ENCODE results near the gene KCTD20. TPM values are rescaled to one million over a fixed set of nuclear protein-coding genes. Genes with fewer than 3 reads are reported as not detected.
A peak's percentile ranks its signal among the peaks of the same experiment; 100 is the strongest.

KCTD20 gene
- total RNA-seq, 4 donors from 2014 or later = 28.7 to 39.7 (median 32.9) TPM

GRCh38 chr6:36505744-36506534, 63.1 kb downstream of the KCTD20 start:
- H3K27me3 ChIP-seq = no peaks in the 10 kb centered on the region
- in situ Hi-C loops (cut with MboI; ENCODE audit: low sequenced_read_pairs in 4 of 4) = no loop called here
- peak overlapping the region in 1 of 4 donors; percentile 6 for H3K27ac ChIP-seq
- H3K9me3 ChIP-seq = no peaks in the 10 kb centered on the region
- intact Hi-C loops (cut with DNase I; ENCODE audit: low total_unique reads) = no loop called here
- H3K4me1 ChIP-seq = no peaks in the 10 kb centered on the region
- ATAC-seq (no peak), DNase-seq (no peak)
- H3K36me3 ChIP-seq = peaks cover 5 to 23% of the 10 kb centered on the region in 2 donors
- H3K4me3 ChIP-seq = no peak overlapping the region
- TF ChIP-seq POLR2A (IDR thresholded peaks at IDR 0.05) (no peak), CTCF (IDR thresholded peaks at IDR 0.05 in 4 of 5, conservative IDR thresholded peaks at IDR 0.05 in 1 of 5) (no peak)

- intact Hi-C loops (cut with DNase I; ENCODE audit: low total_unique reads) (no loop called here), in situ Hi-C loops (cut with MboI; ENCODE audit: low sequenced_read_pairs in 4 of 4) (no loop called here)
- H3K4me3 ChIP-seq = no peak overlapping the region
- H3K27ac ChIP-seq = no peak overlapping the region
- no peak for DNase-seq
- no peaks in the 10 kb centered on the region for H3K4me1 ChIP-seq
- no peaks in the 10 kb centered on the region for H3K27me3 ChIP-seq
- ATAC-seq = no peak
- peaks cover 5 to 25% of the 10 kb centered on the region in 2 donors for H3K36me3 ChIP-seq
- no peaks in the 10 kb centered on the region for H3K9me3 ChIP-seq
- TF ChIP-seq CTCF (IDR thresholded peaks at IDR 0.05 in 4 of 5, conservative IDR thresholded peaks at IDR 0.05 in 1 of 5) (no peak), POLR2A (IDR thresholded peaks at IDR 0.05) (no peak)
These were observed 63.8 kb downstream of the KCTD20 start for GRCh38 chr6:36506611-36507010.

GRCh38 chr6:36508532-36508931, 65.7 kb downstream of the KCTD20 start:
- no peak overlapping the region for H3K4me3 ChIP-seq
- H3K4me1 ChIP-seq = no peaks in the 10 kb centered on the region
- ATAC-seq = no peak
- H3K27me3 ChIP-seq = no peaks in the 10 kb centered on the region
- TF ChIP-seq CTCF (IDR thresholded peaks at IDR 0.05 in 4 of 5, conservative IDR thresholded peaks at IDR 0.05 in 1 of 5) = no peak
- TF ChIP-seq POLR2A (IDR thresholded peaks at IDR 0.05) = no peak
- intact Hi-C loops (cut with DNase I; ENCODE audit: low total_unique reads) = no loop called here
- in situ Hi-C loops (cut with MboI; ENCODE audit: low sequenced_read_pairs in 4 of 4) = no loop called here
- no peaks in the 10 kb centered on the region for H3K9me3 ChIP-seq
- H3K27ac ChIP-seq = no peak overlapping the region
- H3K36me3 ChIP-seq = peaks cover 5 to 36% of the 10 kb centered on the region in 2 donors
- DNase-seq = no peak

GRCh38 chr6:36510365-36510764, 67.6 kb downstream of the KCTD20 start:
- Histone ChIP-seq H3K27me3 (no peaks in the 10 kb centered on the region), H3K4me3 (no peak overlapping the region), H3K27ac (no peak overlapping the region), H3K9me3 (no peaks in the 10 kb centered on the region), H3K4me1 (no peaks in the 10 kb centered on the region), H3K36me3 (peaks cover 5 to 37% of the 10 kb centered on the region in 2 donors)
- ATAC-seq (no peak), DNase-seq (no peak)
- intact Hi-C loops (cut with DNase I; ENCODE audit: low total_unique reads) = no loop called here
- no peak for TF ChIP-seq CTCF (IDR thresholded peaks at IDR 0.05 in 4 of 5, conservative IDR thresholded peaks at IDR 0.05 in 1 of 5)
- TF ChIP-seq POLR2A (IDR thresholded peaks at IDR 0.05) = no peak
- in situ Hi-C loops (cut with MboI; ENCODE audit: low sequenced_read_pairs in 4 of 4) = no loop called here

Data from gastrocnemius medialis (tissue), 4 donors.